Measurements from ENCODE around the gene LRR1. TPM values are rescaled to one million over a fixed set of nuclear protein-coding genes. Genes with fewer than 3 reads are reported as not detected.
A peak's percentile ranks its signal among the peaks of the same experiment; 100 is the strongest.

LRR1 gene
- total and polyA plus RNA-seq, 2 of the 4 experiments (the other 2 are of a cell fraction), result 11.6 to 20.8 TPM

DNA sequence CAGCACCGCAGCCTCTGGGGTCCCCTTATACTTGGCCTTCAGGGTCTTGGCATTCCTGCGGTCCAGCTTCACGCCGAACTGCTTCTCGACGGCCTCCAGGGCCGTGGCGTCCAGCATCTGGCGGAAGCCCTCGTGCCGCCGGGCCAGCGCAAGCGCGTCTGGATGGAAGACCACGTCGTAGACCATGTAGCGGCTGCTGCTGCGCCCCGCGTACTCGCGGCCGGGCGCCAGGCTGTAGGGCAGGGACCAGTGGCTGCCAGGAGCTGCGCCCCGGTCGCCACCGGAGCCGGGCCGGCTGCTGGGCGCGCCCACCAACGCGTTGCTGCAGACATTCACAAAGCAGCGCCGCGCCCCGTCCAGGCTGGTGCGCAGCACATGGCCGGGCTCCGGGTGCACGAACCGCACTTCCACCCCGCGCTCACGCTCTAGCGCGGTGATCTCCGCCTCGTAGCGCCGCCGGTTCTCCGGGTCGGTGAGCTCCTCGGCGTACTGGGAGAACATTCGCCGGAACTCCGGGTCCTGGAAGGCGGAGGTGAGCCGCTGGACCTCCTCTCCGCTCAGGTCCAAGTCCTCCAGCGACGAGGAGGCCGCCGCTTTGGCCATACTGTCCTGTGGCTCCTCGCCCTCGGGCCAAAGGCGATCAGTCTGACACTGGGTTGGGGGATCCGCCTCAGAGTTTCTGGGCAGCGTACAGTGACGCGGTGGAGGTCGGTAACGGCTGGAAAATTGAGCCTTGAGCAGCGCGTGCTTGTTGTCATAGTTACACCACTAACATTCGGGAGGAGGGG, 36.0 kb downstream of the LRR1 start, which contains the start of gene DNAAF2 (continued):
- TF ChIP-seq, protein P1, sequence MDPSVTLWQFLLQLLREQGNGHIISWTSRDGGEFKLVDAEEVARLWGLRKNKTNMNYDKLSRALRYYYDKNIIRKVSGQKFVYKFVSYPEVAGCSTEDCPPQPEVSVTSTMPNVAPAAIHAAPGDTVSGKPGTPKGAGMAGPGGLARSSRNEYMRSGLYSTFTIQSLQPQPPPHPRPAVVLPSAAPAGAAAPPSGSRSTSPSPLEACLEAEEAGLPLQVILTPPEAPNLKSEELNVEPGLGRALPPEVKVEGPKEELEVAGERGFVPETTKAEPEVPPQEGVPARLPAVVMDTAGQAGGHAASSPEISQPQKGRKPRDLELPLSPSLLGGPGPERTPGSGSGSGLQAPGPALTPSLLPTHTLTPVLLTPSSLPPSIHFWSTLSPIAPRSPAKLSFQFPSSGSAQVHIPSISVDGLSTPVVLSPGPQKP (IDR thresholded peaks at IDR 0.05; ENCODE audit: borderline replicate concordance, low read depth, low read length), result no peak

DNA sequence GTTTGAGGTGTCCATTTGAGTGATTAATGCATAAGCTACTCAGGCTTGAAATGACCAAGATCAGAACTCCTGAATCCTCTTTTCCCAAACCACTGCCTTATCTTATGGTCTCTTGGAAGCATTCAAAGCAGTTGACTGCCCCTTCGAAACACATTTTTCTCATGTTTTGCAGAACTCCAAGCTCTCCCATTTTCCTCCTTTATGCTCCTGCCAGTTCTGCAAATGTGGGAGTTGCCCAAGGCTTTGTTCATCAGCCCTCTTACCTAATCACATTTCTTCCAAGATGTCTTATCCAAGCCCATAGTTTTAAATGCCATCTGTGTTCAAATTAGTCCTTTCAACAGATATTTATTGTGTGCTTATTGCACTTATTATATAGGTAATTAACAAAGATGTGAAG, 38.1 kb downstream of the LRR1 start:
- POLR2A ChIA-PET (ENCODE audit: unreplicated experiment), result no interaction called here

More for the DNA sequence above, 38.1 kb downstream of the LRR1 start:
- H3K9me3 ChIP-seq (ENCODE audit: control insufficient read depth, insufficient read depth, low read length), result no peaks in the 10 kb centered on the region
- peaks cover 8% of the 10 kb centered on the region for H3K9me1 ChIP-seq (ENCODE audit: insufficient read depth, low read length)
- H3K79me1 ChIP-seq (ENCODE audit: low read depth in 1 of 2, low read length in 2 of 2), result peaks cover 28 to 69% of the 10 kb centered on the region in 2 experiments
- no peak overlapping the region for H2BK15ac ChIP-seq (ENCODE audit: low read depth, low read length)
- no peak overlapping the region for H4K91ac ChIP-seq (ENCODE audit: insufficient read depth, low read depth, low read length)
- no peak for DNase-seq
- H3K18ac ChIP-seq (ENCODE audit: low read depth, low read length), result no peak overlapping the region
- no peak overlapping the region for H3K4ac ChIP-seq (ENCODE audit: low read depth, low read length)
- H2AK5ac ChIP-seq (ENCODE audit: low read depth, low read length), result no peak overlapping the region
- H3K27me3 ChIP-seq (ENCODE audit: control insufficient read depth, insufficient read depth, low read length), result no peaks in the 10 kb centered on the region
- CTCF ChIA-PET, result no interaction called here
- H3K4me3 ChIP-seq (ENCODE audit: insufficient read depth, low read depth, low read length), result no peak overlapping the region
- no peak overlapping the region for H2BK20ac ChIP-seq (ENCODE audit: low read depth, low read length)
- no peak overlapping the region for H3K56ac ChIP-seq (ENCODE audit: extremely low read depth, insufficient read depth, low read length)
- peaks cover 8% of the 10 kb centered on the region; the same call in 1 of the 2 replicates for H3K36me3 ChIP-seq (ENCODE audit: control insufficient read depth, insufficient read depth, low read length)
- no peak overlapping the region for H2AFZ ChIP-seq (replicated peaks; ENCODE audit: low read length, poor library complexity)
- H2BK120ac ChIP-seq (ENCODE audit: low read depth, low read length), result no peak overlapping the region
- H3K9ac ChIP-seq (ENCODE audit: low read depth, low read length), result no peak overlapping the region
- no peak overlapping the region for H3K27ac ChIP-seq (ENCODE audit: insufficient read depth, low read length)
- WGBS, 2 experiments (ENCODE audit: extremely low coverage in 2 of 2, insufficient read length in 1 of 2), result 100% methylated on average over 1 of the region's 1 CpG; no CpG with 5 or more reads in 1 of the 2 experiments
- H3K4me1 ChIP-seq (ENCODE audit: control insufficient read depth, insufficient read depth, low read length), result peaks cover 2% of the 10 kb centered on the region; the same call in 1 of the 2 replicates
- no peak overlapping the region for H2AK9ac ChIP-seq (replicated peaks; ENCODE audit: low read depth, low read length, poor library complexity)
- peaks cover 28% of the 10 kb centered on the region for H4K20me1 ChIP-seq (ENCODE audit: insufficient read depth, low read length)
- H4K5ac ChIP-seq (ENCODE audit: low read depth, low read length), result no peak overlapping the region
- no peak overlapping the region for H3K4me2 ChIP-seq (ENCODE audit: low read depth, low read length)
- H3K14ac ChIP-seq (replicated peaks; ENCODE audit: low read depth, low read length), result no peak overlapping the region
- TF ChIP-seq, protein P2, sequence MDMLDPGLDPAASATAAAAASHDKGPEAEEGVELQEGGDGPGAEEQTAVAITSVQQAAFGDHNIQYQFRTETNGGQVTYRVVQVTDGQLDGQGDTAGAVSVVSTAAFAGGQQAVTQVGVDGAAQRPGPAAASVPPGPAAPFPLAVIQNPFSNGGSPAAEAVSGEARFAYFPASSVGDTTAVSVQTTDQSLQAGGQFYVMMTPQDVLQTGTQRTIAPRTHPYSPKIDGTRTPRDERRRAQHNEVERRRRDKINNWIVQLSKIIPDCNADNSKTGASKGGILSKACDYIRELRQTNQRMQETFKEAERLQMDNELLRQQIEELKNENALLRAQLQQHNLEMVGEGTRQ (IDR thresholded peaks at IDR 0.05; ENCODE audit: low read depth, low read length), result no peak
- no peak for TF ChIP-seq POLR2A (IDR thresholded peaks at IDR 0.05; ENCODE audit: low read depth, low read length)
- no peak for TF ChIP-seq RAD21 (IDR thresholded peaks at IDR 0.05; ENCODE audit: low read length)
- TF ChIP-seq, protein P1 (IDR thresholded peaks at IDR 0.05; ENCODE audit: borderline replicate concordance, low read depth, low read length), result no peak
- no TSS peak for BruUV-seq (replicated peaks)
- intact Hi-C loops (cut with micrococcal nuclease) (no loop called here), dilution Hi-C loops (cut with HindIII; ENCODE audit: low sequenced_read_pairs, unreplicated experiment) (no loop called here), in situ Hi-C loops (cut with MboI; ENCODE audit: low sequenced_read_pairs) (loop anchor here (5.0 kb wide), 1 partner anchor 130 kb away; the partner anchor contains the start of gene KLHDC2)
- H2BK5ac ChIP-seq (ENCODE audit: low read depth, low read length, poor library complexity, severe bottlenecking), result no peak overlapping the region
- no peak for ATAC-seq (ENCODE audit: low read depth)
- H4K8ac ChIP-seq (ENCODE audit: low read depth in 2 of 2, low read length in 2 of 2), result no peak overlapping the region
- peak overlapping the region; percentile 51 for H3K23ac ChIP-seq (ENCODE audit: low read depth, low read length)
